Central memory CD8-positive, alpha-beta T cell (primary cell): ENCODE measurements around the gene TCN2.
"Not testable (repeated sequence)": the region's sequence is repeated elsewhere in the genome, so short reads cannot be mapped to it uniquely, and the experiment has no call there.

Experiments used
- ATAC-seq: fragments of 150-1000 bp; cut with Tn5 transposase; replicated peaks from 2 replicates; pipeline ENCODE4 v1.10.0; 2022; ENCODE audit warnings: mild to moderate bottlenecking, moderate FRiP score, moderate number of reproducible peaks; ENCODE audit not compliant: poor library complexity, severe bottlenecking; ENCODE audit errors: extremely low read depth
- DNase-seq, 2 donors: peaks; one replicate each; pipeline ENCODE4 v3.0.0; 2021; ENCODE audit warnings: low spot score in 2 of 2
- H3K27ac Mint-ChIP-seq: one replicate; pipeline ENCODE4 v1.8.0; 2022; ENCODE audit warnings: low read depth, mild to moderate bottlenecking, moderate library complexity, mixed read lengths
- H3K27me3 Mint-ChIP-seq: one replicate; pipeline ENCODE4 v1.8.0; 2022; ENCODE audit warnings: mixed read lengths
- H3K36me3 Mint-ChIP-seq: one replicate; pipeline ENCODE4 v1.8.0; 2022; ENCODE audit warnings: mild to moderate bottlenecking, moderate library complexity, mixed read lengths; ENCODE audit not compliant: insufficient read depth
- H3K4me1 Mint-ChIP-seq: one replicate; pipeline ENCODE4 v1.8.0; 2022; ENCODE audit warnings: mixed read lengths
- H3K4me3 Mint-ChIP-seq: one replicate; pipeline ENCODE4 v1.8.0; 2022; ENCODE audit warnings: mild to moderate bottlenecking, moderate library complexity, mixed read lengths
- H3K9me3 Mint-ChIP-seq: one replicate; pipeline ENCODE4 v1.8.0; 2022; ENCODE audit warnings: mixed read lengths

Gene TCN2

GRCh38 chr22:30671071-30671470 is 64.1 kb downstream of the TCN2 start:
- peaks cover 10% of the 10 kb centered on the region for H3K36me3 Mint-ChIP-seq
- H3K4me3 Mint-ChIP-seq: no peak overlapping the region
- peaks cover 26% of the 10 kb centered on the region for H3K4me1 Mint-ChIP-seq
- DNase-seq (no peak), ATAC-seq (no peak)
- peaks cover under 1% of the 10 kb centered on the region for H3K27me3 Mint-ChIP-seq
- H3K27ac Mint-ChIP-seq: no peak overlapping the region
- H3K9me3 Mint-ChIP-seq: no peaks in the 10 kb centered on the region

- Mint-ChIP-seq H3K4me1 (peaks cover 7% of the 10 kb centered on the region), H3K9me3 (no peaks in the 10 kb centered on the region), H3K27me3 (peaks cover 14% of the 10 kb centered on the region), H3K36me3 (peaks cover 3% of the 10 kb centered on the region), H3K27ac (no peak overlapping the region), H3K4me3 (no peak overlapping the region)
- ATAC-seq: no peak
- no peak for DNase-seq
These were observed 66.2 kb downstream of the TCN2 start for GRCh38 chr22:30673136-30673535.

- no peaks in the 10 kb centered on the region for H3K9me3 Mint-ChIP-seq
- ATAC-seq (no peak), DNase-seq (no peak)
- no peaks in the 10 kb centered on the region for H3K4me1 Mint-ChIP-seq
- H3K27me3 Mint-ChIP-seq: peaks cover 14% of the 10 kb centered on the region
- H3K36me3 Mint-ChIP-seq: peaks cover 5% of the 10 kb centered on the region
- no peak overlapping the region for H3K4me3 Mint-ChIP-seq
- H3K27ac Mint-ChIP-seq: no peak overlapping the region
These were observed 67.5 kb downstream of the TCN2 start for GRCh38 chr22:30674482-30674881.

GRCh38 chr22:30675436-30675835 is 68.5 kb downstream of the TCN2 start:
- no peak for DNase-seq
- no peak overlapping the region for H3K4me3 Mint-ChIP-seq
- no peaks in the 10 kb centered on the region for H3K4me1 Mint-ChIP-seq
- no peak overlapping the region for H3K27ac Mint-ChIP-seq
- H3K27me3 Mint-ChIP-seq: peaks cover 14% of the 10 kb centered on the region
- no peaks in the 10 kb centered on the region for H3K9me3 Mint-ChIP-seq
- ATAC-seq: no peak
- H3K36me3 Mint-ChIP-seq: peaks cover 3% of the 10 kb centered on the region

- not testable (repeated sequence) for DNase-seq, ATAC-seq, H3K27ac Mint-ChIP-seq
These were observed 69.6 kb downstream of the TCN2 start for GRCh38 chr22:30676565-30676964.

More at GRCh38 chr22:30676565-30676964, 69.6 kb downstream of the TCN2 start:
- H3K27me3 Mint-ChIP-seq: peaks cover 14% of the 10 kb centered on the region
- H3K36me3 Mint-ChIP-seq, H3K9me3 Mint-ChIP-seq, H3K4me1 Mint-ChIP-seq, H3K4me3 Mint-ChIP-seq: not testable (repeated sequence)
